GM19193 (cell line): Measurements from ENCODE around the gene FHOD3.

Experiments
- POLR2A ChIP-seq: IDR thresholded peaks from 4 replicates; pipeline ENCODE4 v1.6.1; 2011; ENCODE audit not compliant: insufficient read depth, insufficient read length; ENCODE audit errors: extremely low read depth

Gene FHOD3

GRCh38 chr18:36535202-36535935 is 237.9 kb downstream of the FHOD3 start:
- TF ChIP-seq POLR2A, result no peak

- TF ChIP-seq POLR2A, result no peak
These were observed 238.9 kb downstream of the FHOD3 start for GRCh38 chr18:36536426-36536825.

GRCh38 chr18:36537289-36537688 is 239.8 kb downstream of the FHOD3 start:
- TF ChIP-seq POLR2A, result no peak

GRCh38 chr18:36539674-36540231 is 242.2 kb downstream of the FHOD3 start:
- TF ChIP-seq POLR2A, result no peak

- TF ChIP-seq POLR2A, result no peak
These were observed 245.5 kb downstream of the FHOD3 start for GRCh38 chr18:36543030-36543429.

- TF ChIP-seq POLR2A, result no peak
These were observed 246.6 kb downstream of the FHOD3 start for GRCh38 chr18:36543991-36544725.

- TF ChIP-seq POLR2A, result no peak
These were observed 248.4 kb downstream of the FHOD3 start for GRCh38 chr18:36545821-36546427.

- TF ChIP-seq POLR2A, result no peak
These were observed 249.4 kb downstream of the FHOD3 start for GRCh38 chr18:36546876-36547275.

- TF ChIP-seq POLR2A, result no peak
These were observed 250.0 kb downstream of the FHOD3 start for GRCh38 chr18:36547544-36547943.

GRCh38 chr18:36558234-36558633 is 260.7 kb downstream of the FHOD3 start:
- TF ChIP-seq POLR2A, result no peak

GRCh38 chr18:36559149-36559857 is 261.8 kb downstream of the FHOD3 start:
- TF ChIP-seq POLR2A, result no peak

GRCh38 chr18:36560187-36560586 is 262.7 kb downstream of the FHOD3 start:
- TF ChIP-seq POLR2A, result no peak

- no peak for TF ChIP-seq POLR2A
These were observed 263.5 kb downstream of the FHOD3 start for GRCh38 chr18:36561046-36561445.

GRCh38 chr18:36564841-36565240 is 267.3 kb downstream of the FHOD3 start:
- no peak for TF ChIP-seq POLR2A

- no peak for TF ChIP-seq POLR2A
These were observed 270.3 kb downstream of the FHOD3 start for GRCh38 chr18:36567800-36568199.
